HepG2 (cell line): Measurements from ENCODE around the gene ZFR2.

Experiments
- FOXA1 ChIP-seq, 2 experiments: fragments of 450-650 bp in 1 of 2; sonication (generic) in 1 of 2; formaldehyde crosslinking in 1 of 2; IDR thresholded peaks; 2 replicates each; pipeline versions ENCODE4 v1.4.0 to v1.6.1; 2016 to 2020; ENCODE audit warnings: missing genetic modification reagents in 1 of 2
- JUND ChIP-seq: sonication (generic); formaldehyde crosslinking; IDR thresholded peaks from 2 replicates; pipeline ENCODE4 v1.8.0; 2022; ENCODE audit warnings: mild to moderate bottlenecking, missing genetic modification reagents
- MAX ChIP-seq: IDR thresholded peaks from 2 replicates; pipeline ENCODE4 v1.6.1; 2012; ENCODE audit warnings: inconsistent platforms
- PRDM15 ChIP-seq: sonication (generic); formaldehyde crosslinking; IDR thresholded peaks from 2 replicates; pipeline ENCODE4 v1.4.0; 2020; ENCODE audit warnings: missing genetic modification reagents

- TF ChIP-seq FOXA1 (IDR thresholded peaks at IDR 0.05) (no peak), FOXA1 (CRISPR knock-in tag; IDR thresholded peaks at IDR 0.05) (no peak), PRDM15 (no peak), JUND (CRISPR knock-in tag) (no peak), MAX (no peak)
Measured at GRCh38 chr19:3774621-3775373, 94.0 kb downstream of the ZFR2 start.
